Measurements from ENCODE around the gene LAMB4.

The LAMB4 gene

DNA sequence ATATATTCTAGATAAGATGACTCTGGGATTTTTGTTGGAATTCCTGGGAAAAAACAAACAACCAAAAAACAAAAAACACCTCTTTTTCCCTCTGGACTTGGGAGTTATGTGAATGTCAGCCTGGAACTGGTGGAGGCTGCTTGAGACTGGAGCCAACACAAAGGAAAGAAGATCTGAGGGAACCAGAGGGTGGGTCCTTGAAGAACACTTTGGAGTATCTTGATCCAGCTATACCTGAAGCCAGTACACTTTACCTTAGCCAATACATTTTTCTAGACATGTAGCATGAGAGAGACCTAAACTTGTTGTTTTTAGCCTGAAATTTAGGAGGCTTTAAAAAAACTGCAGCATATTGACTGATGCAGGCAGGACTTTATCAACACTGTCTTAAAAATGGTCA, 121.3 kb downstream of the LAMB4 start:
- Histone ChIP-seq H2BK5ac (ENCODE audit: low read length) (no peak overlapping the region), H3K4me3 (ENCODE audit: low read length) (no peak overlapping the region)

DNA sequence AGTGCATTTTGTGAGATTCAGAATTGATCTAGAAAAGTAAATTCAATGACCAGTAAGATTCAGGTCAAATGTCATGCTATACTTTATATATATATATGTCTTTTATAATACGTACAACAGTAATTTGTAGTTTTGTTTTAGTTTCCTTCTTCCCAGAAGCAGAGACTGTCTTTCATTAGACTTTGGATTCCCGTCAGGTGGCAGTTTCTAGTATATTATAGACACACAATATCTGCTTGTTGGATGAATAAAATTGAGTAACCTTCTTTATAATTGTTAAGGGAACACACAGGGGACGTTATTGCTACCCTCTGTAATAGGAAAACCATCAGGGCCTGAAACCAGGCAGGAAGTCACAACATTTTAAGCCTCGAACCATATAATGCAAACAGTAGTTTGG, 121.9 kb downstream of the LAMB4 start:
- DNase-seq: no peak
- Histone ChIP-seq H3K4me3 (ENCODE audit: low read length) (no peak overlapping the region), H3K4me2 (ENCODE audit: low read length) (no peak overlapping the region), H3K27ac (ENCODE audit: low read depth, low read length) (no peak overlapping the region), H3K4ac (ENCODE audit: low read depth, low read length) (no peak overlapping the region), H3K79me1 (ENCODE audit: low read length) (no peaks in the 10 kb centered on the region), H3K9ac (ENCODE audit: low read length) (no peak overlapping the region), H3K56ac (ENCODE audit: low read length) (no peak overlapping the region), H2BK120ac (ENCODE audit: low read depth, low read length) (no peak overlapping the region), H3K27me3 (ENCODE audit: insufficient read depth, low read length, poor library complexity) (peaks cover 5% of the 10 kb centered on the region), H4K5ac (ENCODE audit: low read length) (no peak overlapping the region), H2BK5ac (ENCODE audit: low read length) (no peak overlapping the region), H2BK15ac (replicated peaks; ENCODE audit: low read depth) (no peak overlapping the region), H3K4me1 (ENCODE audit: control insufficient read depth, low read depth, low read length) (no peaks in the 10 kb centered on the region), H3K23ac (ENCODE audit: low read length) (no peak overlapping the region), H3K36me3 (ENCODE audit: control insufficient read depth, insufficient read depth, low read length) (no peaks in the 10 kb centered on the region), H3K18ac (ENCODE audit: low read length) (no peak overlapping the region), H4K8ac (ENCODE audit: low read depth, low read length) (no peak overlapping the region), H2AK5ac (ENCODE audit: low read length) (no peak overlapping the region), H3K79me2 (ENCODE audit: control insufficient read depth, insufficient read depth, low read length) (no peaks in the 10 kb centered on the region)
- no CpG with 5 or more reads among the region's 4 CpGs for WGBS (ENCODE audit: extremely low coverage, insufficient coverage, low lambda C conversion rate)

More for the DNA sequence above, 121.3 kb downstream of the LAMB4 start:
- Histone ChIP-seq H3K4ac (ENCODE audit: low read depth, low read length) (no peak overlapping the region), H2BK120ac (ENCODE audit: low read depth, low read length) (no peak overlapping the region), H3K4me1 (ENCODE audit: control insufficient read depth, low read depth, low read length) (no peaks in the 10 kb centered on the region), H2AK5ac (ENCODE audit: low read length) (no peak overlapping the region), H3K23ac (ENCODE audit: low read length) (no peak overlapping the region), H3K36me3 (ENCODE audit: control insufficient read depth, insufficient read depth, low read length) (no peaks in the 10 kb centered on the region), H4K5ac (ENCODE audit: low read length) (no peak overlapping the region), H3K4me2 (ENCODE audit: low read length) (no peak overlapping the region), H3K18ac (ENCODE audit: low read length) (no peak overlapping the region), H2BK15ac (replicated peaks; ENCODE audit: low read depth) (no peak overlapping the region), H3K27ac (ENCODE audit: low read depth, low read length) (no peak overlapping the region), H3K79me2 (ENCODE audit: control insufficient read depth, insufficient read depth, low read length) (no peaks in the 10 kb centered on the region), H4K8ac (ENCODE audit: low read depth, low read length) (no peak overlapping the region), H3K27me3 (ENCODE audit: insufficient read depth, low read length, poor library complexity) (peaks cover 5% of the 10 kb centered on the region), H3K56ac (ENCODE audit: low read length) (no peak overlapping the region), H3K79me1 (ENCODE audit: low read length) (no peaks in the 10 kb centered on the region), H3K9ac (ENCODE audit: low read length) (no peak overlapping the region)
- no peak for DNase-seq

DNA sequence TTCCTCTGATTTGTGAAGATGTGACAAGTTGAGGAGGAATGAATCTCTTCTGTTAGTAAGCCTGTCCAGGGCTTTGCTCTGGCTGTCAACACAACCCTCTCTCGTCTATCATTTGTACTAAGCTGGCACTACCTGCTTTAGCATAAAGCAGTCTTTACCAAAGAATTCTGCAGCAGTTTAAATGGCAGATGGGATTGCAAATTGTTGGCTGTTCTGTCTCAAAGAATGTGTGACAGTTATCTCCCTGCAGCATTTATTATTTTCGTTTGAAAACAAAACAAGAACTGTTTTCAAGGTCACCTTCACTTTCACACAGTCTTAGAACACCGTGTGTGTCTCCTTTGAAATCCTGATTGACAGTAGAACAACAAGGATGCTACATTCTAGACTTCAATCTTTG, 122.4 kb downstream of the LAMB4 start:
- Histone ChIP-seq H4K5ac (ENCODE audit: low read length) (no peak overlapping the region), H3K56ac (ENCODE audit: low read length) (no peak overlapping the region), H2BK5ac (ENCODE audit: low read length) (no peak overlapping the region), H3K27me3 (ENCODE audit: insufficient read depth, low read length, poor library complexity) (peaks cover 5% of the 10 kb centered on the region), H3K79me2 (ENCODE audit: control insufficient read depth, insufficient read depth, low read length) (no peaks in the 10 kb centered on the region), H2BK120ac (ENCODE audit: low read depth, low read length) (no peak overlapping the region), H3K4ac (ENCODE audit: low read depth, low read length) (no peak overlapping the region), H3K18ac (ENCODE audit: low read length) (no peak overlapping the region), H3K4me1 (ENCODE audit: control insufficient read depth, low read depth, low read length) (no peaks in the 10 kb centered on the region), H3K27ac (ENCODE audit: low read depth, low read length) (no peak overlapping the region), H3K4me3 (ENCODE audit: low read length) (no peak overlapping the region), H3K9ac (ENCODE audit: low read length) (no peak overlapping the region), H3K23ac (ENCODE audit: low read length) (no peak overlapping the region), H3K79me1 (ENCODE audit: low read length) (no peaks in the 10 kb centered on the region), H2AK5ac (ENCODE audit: low read length) (no peak overlapping the region), H2BK15ac (replicated peaks; ENCODE audit: low read depth) (no peak overlapping the region), H4K8ac (ENCODE audit: low read depth, low read length) (no peak overlapping the region), H3K4me2 (ENCODE audit: low read length) (no peak overlapping the region), H3K36me3 (ENCODE audit: control insufficient read depth, insufficient read depth, low read length) (no peaks in the 10 kb centered on the region)
- no CpG with 5 or more reads among the region's 3 CpGs for WGBS (ENCODE audit: extremely low coverage, insufficient coverage, low lambda C conversion rate)
- DNase-seq: no peak

DNA sequence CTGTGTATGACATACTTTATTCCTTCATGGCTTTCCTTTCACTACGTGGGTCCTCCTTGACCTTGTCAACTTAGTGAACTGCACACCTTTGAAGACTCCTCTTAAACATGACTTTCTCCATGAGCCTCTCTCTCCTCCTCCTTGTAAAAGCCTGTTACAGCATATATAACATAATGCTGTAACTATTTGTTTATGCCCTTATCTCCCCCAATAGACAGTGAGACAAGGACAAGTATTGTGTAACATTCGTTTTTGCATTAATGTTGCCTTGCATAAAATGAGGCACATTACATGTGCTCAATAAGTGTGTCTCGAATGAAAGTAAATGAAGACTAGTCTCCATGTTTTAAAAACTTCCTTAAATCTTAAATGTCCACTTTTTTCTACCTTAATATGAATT, 122.9 kb downstream of the LAMB4 start:
- Histone ChIP-seq H3K4me3 (ENCODE audit: low read length) (no peak overlapping the region), H4K5ac (ENCODE audit: low read length) (no peak overlapping the region), H3K18ac (ENCODE audit: low read length) (no peak overlapping the region), H3K79me2 (ENCODE audit: control insufficient read depth, insufficient read depth, low read length) (no peaks in the 10 kb centered on the region), H3K56ac (ENCODE audit: low read length) (no peak overlapping the region), H2BK15ac (replicated peaks; ENCODE audit: low read depth) (no peak overlapping the region), H2AK5ac (ENCODE audit: low read length) (no peak overlapping the region), H3K23ac (ENCODE audit: low read length) (no peak overlapping the region), H3K4me2 (ENCODE audit: low read length) (no peak overlapping the region), H2BK120ac (ENCODE audit: low read depth, low read length) (no peak overlapping the region), H3K27me3 (ENCODE audit: insufficient read depth, low read length, poor library complexity) (peaks cover 5% of the 10 kb centered on the region), H3K79me1 (ENCODE audit: low read length) (no peaks in the 10 kb centered on the region), H3K27ac (ENCODE audit: low read depth, low read length) (no peak overlapping the region), H3K4me1 (ENCODE audit: control insufficient read depth, low read depth, low read length) (no peaks in the 10 kb centered on the region), H4K8ac (ENCODE audit: low read depth, low read length) (no peak overlapping the region), H2BK5ac (ENCODE audit: low read length) (no peak overlapping the region), H3K9ac (ENCODE audit: low read length) (no peak overlapping the region), H3K4ac (ENCODE audit: low read depth, low read length) (no peak overlapping the region), H3K36me3 (ENCODE audit: control insufficient read depth, insufficient read depth, low read length) (no peaks in the 10 kb centered on the region)
- DNase-seq: no peak
- WGBS (ENCODE audit: extremely low coverage, insufficient coverage, low lambda C conversion rate): no CpG with 5 or more reads among the region's 3 CpGs

DNA sequence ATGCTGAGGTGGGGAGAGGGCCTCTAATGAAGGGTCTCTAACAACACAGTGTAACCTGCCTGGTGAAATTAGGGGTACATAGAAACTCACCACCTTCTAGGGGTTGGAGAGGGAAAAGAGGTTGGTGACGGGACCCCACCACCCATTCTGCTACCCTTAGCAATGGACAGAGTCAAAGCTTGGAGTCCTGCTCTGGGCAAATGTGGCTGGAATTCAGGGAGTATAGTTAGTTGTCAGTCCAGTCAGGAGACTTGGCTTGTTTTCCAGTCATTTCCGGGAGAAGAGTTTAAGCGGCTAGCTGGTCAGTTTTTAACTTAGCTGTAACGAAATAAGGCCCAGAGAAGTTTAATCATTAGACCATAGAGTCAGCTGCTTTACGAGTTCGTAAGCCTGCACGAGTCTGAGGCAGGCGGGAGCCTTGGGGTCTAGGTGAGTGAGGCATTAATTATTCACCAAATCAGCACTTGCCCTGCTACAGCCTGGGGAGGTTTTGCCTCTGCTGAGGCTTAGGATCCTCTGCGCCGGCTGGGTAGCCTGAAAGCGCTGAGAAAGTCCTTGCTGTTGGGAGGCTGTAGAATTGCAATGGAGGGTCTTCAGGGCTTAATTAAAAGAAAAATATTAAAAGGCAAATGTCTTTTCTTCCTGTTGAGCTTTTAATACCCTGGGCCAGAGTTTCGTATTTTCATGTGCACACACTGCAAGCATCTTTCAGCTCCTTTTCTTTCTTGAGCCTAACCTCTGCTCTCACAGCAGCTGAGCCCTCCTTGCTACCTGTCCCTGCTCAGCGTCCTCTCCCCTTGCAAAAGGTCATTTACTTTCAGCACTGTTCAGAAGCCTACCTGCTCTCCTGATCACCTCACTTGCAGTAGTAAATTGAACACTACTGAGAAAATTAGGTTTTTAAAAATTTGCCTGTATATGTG, 125.7 kb downstream of the LAMB4 start:
- peak; percentile 53 for DNase-seq
- Histone ChIP-seq H2AK5ac (ENCODE audit: low read length) (no peak overlapping the region), H3K79me1 (ENCODE audit: low read length) (peaks cover 2% of the 10 kb centered on the region), H3K23ac (ENCODE audit: low read length) (no peak overlapping the region), H3K27me3 (ENCODE audit: insufficient read depth, low read length, poor library complexity) (peaks cover 5% of the 10 kb centered on the region), H3K4me3 (ENCODE audit: low read length) (no peak overlapping the region), H3K9ac (ENCODE audit: low read length) (no peak overlapping the region), H3K4me1 (ENCODE audit: control insufficient read depth, low read depth, low read length) (peaks cover 2% of the 10 kb centered on the region), H3K79me2 (ENCODE audit: control insufficient read depth, insufficient read depth, low read length) (no peaks in the 10 kb centered on the region), H3K27ac (ENCODE audit: low read depth, low read length) (no peak overlapping the region), H4K5ac (ENCODE audit: low read length) (no peak overlapping the region), H3K4ac (ENCODE audit: low read depth, low read length) (no peak overlapping the region), H3K36me3 (ENCODE audit: control insufficient read depth, insufficient read depth, low read length) (no peaks in the 10 kb centered on the region), H3K18ac (ENCODE audit: low read length) (no peak overlapping the region), H3K56ac (ENCODE audit: low read length) (no peak overlapping the region), H2BK5ac (ENCODE audit: low read length) (no peak overlapping the region), H2BK15ac (replicated peaks; ENCODE audit: low read depth) (no peak overlapping the region), H3K4me2 (ENCODE audit: low read length) (peak overlapping the region; percentile 5), H2BK120ac (ENCODE audit: low read depth, low read length) (no peak overlapping the region), H4K8ac (ENCODE audit: low read depth, low read length) (no peak overlapping the region)
- WGBS (ENCODE audit: extremely low coverage, insufficient coverage, low lambda C conversion rate): no CpG with 5 or more reads among the region's 13 CpGs

DNA sequence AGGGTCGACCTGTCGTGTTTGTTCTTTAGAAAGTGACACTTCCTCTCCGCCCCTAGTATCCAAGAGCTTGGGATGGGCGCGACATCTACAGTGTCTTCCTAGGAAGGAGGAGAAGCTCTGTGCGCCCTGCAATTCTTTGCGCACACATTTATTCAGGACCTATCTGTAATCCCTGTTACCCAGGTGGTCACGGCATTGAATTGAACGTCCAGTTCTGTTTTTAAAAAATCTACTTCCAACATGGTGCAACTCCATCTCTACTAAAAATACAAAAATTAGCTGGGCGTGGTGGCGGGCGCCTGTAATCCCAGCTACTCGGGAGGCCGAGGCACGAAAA, 126.6 kb downstream of the LAMB4 start:
- H4K5ac ChIP-seq (ENCODE audit: low read length): no peak overlapping the region
- H3K56ac ChIP-seq (ENCODE audit: low read length): peak overlapping the region; percentile 73
- peaks cover 5% of the 10 kb centered on the region for H3K27me3 ChIP-seq (ENCODE audit: insufficient read depth, low read length, poor library complexity)
- H3K9ac ChIP-seq (ENCODE audit: low read length): peak overlapping the region; percentile 48
- no peak overlapping the region for H3K27ac ChIP-seq (ENCODE audit: low read depth, low read length)
- no peak overlapping the region for H3K18ac ChIP-seq (ENCODE audit: low read length)
- H2AK5ac ChIP-seq (ENCODE audit: low read length): no peak overlapping the region
- no peak overlapping the region for H2BK120ac ChIP-seq (ENCODE audit: low read depth, low read length)
- peak overlapping the region; percentile 87 for H3K4me2 ChIP-seq (ENCODE audit: low read length)
- peaks cover 2% of the 10 kb centered on the region for H3K4me1 ChIP-seq (ENCODE audit: control insufficient read depth, low read depth, low read length)
- H2BK5ac ChIP-seq (ENCODE audit: low read length): no peak overlapping the region
- no peak overlapping the region for H4K8ac ChIP-seq (ENCODE audit: low read depth, low read length)
- H3K4me3 ChIP-seq (ENCODE audit: low read length): peak overlapping the region; percentile 42
- peak; percentile 55 for DNase-seq
- H3K79me2 ChIP-seq (ENCODE audit: control insufficient read depth, insufficient read depth, low read length): no peaks in the 10 kb centered on the region
- H3K4ac ChIP-seq (ENCODE audit: low read depth, low read length): no peak overlapping the region
- no CpG with 5 or more reads among the region's 15 CpGs for WGBS (ENCODE audit: extremely low coverage, insufficient coverage, low lambda C conversion rate)
- no peak overlapping the region for H3K23ac ChIP-seq (ENCODE audit: low read length)
- H3K79me1 ChIP-seq (ENCODE audit: low read length): peaks cover 2% of the 10 kb centered on the region
- H2BK15ac ChIP-seq (replicated peaks; ENCODE audit: low read depth): no peak overlapping the region
- no peaks in the 10 kb centered on the region for H3K36me3 ChIP-seq (ENCODE audit: control insufficient read depth, insufficient read depth, low read length)

Measured in mesendoderm (in vitro differentiated cells).